OCI-LY7 (cell line): Measurements from ENCODE around the gene PPP4C. TPM values are rescaled to one million over a fixed set of nuclear protein-coding genes. Genes with fewer than 3 reads are reported as not detected.
A peak's percentile ranks its signal among the peaks of the same experiment; 100 is the strongest.

ENCODE experiments used
- BruUV-seq: library from RNA; stranded (reverse); fragments of 400-500 nt; replicated peaks from 2 replicates; lab custom pipeline; 2021; lab: Mats Ljungman, UMichigan
- CTCF ChIA-PET: fragments of 300-600 bp; sonication (Branson Sonifier 250); formaldehyde crosslinking; loops from one replicate; lab custom pipeline; 2022; ENCODE audit warnings: antibody characterized with exemption; ENCODE audit not compliant: unreplicated experiment; lab: Charles Lee
- POLR2A ChIA-PET: fragments of 300-600 bp; sonication (Branson Sonifier 250); formaldehyde crosslinking; loops from one replicate; lab custom pipeline; 2022; ENCODE audit warnings: antibody characterized with exemption; lab: Charles Lee
- DNase-seq: peaks from one replicate; pipeline ENCODE4 v3.0.0-alpha.2; 2015; ENCODE audit warnings: low spot score
- H2AFZ ChIP-seq: fragments of 200-600 bp; sonication (generic), shearing (Covaris generic); 2 replicates; pipeline ENCODE4 v1.6.1; 2014; ENCODE audit warnings: mild to moderate bottlenecking, antibody characterized with exemption, low read length, moderate library complexity
- H3K27ac ChIP-seq: fragments of 200-600 bp; sonication (generic); 2 replicates; pipeline ENCODE4 v1.5.1; 2014; ENCODE audit warnings: mixed run types, low read depth, mild to moderate bottlenecking, moderate library complexity, low read length, inconsistent platforms; ENCODE audit not compliant: poor library complexity, severe bottlenecking
- H3K36me3 ChIP-seq: fragments of 200-600 bp; sonication (generic); 2 replicates; pipeline ENCODE4 v1.6.1; 2014; ENCODE audit warnings: mild to moderate bottlenecking, antibody characterized with exemption, low read length, moderate library complexity, mixed read lengths; ENCODE audit not compliant: insufficient read depth
- H3K4me1 ChIP-seq: fragments of 200-600 bp; sonication (generic); 2 replicates; pipeline ENCODE4 v1.5.1; 2014; ENCODE audit warnings: mild to moderate bottlenecking, low read length; ENCODE audit not compliant: insufficient read depth, poor library complexity, severe bottlenecking
- H3K4me2 ChIP-seq: fragments of 200-600 bp; sonication (generic); 2 replicates; pipeline ENCODE4 v1.6.1; 2014; ENCODE audit warnings: mild to moderate bottlenecking, low read length
- H3K4me3 ChIP-seq: fragments of 200-600 bp; sonication (generic); 2 replicates; pipeline ENCODE4 v1.5.1; 2014; ENCODE audit warnings: mild to moderate bottlenecking, low read depth, low read length; ENCODE audit not compliant: poor library complexity, severe bottlenecking
- H3K79me2 ChIP-seq: fragments of 200-600 bp; sonication (generic); 2 replicates; pipeline ENCODE4 v1.6.1; 2016; ENCODE audit warnings: low read depth, mild to moderate bottlenecking, low read length, moderate library complexity, mixed read lengths; ENCODE audit not compliant: insufficient read depth
- H3K9me2 ChIP-seq: fragments of 200-600 bp; sonication (generic); 2 replicates; pipeline ENCODE4 v1.6.1; 2016; ENCODE audit warnings: mild to moderate bottlenecking, low read length, mixed read lengths; ENCODE audit not compliant: insufficient read depth
- H3K9me3 ChIP-seq: fragments of 200-600 bp; sonication (generic); 2 replicates; pipeline ENCODE4 v1.6.1; 2014; ENCODE audit warnings: mild to moderate bottlenecking, mixed run types, low read length, mixed read lengths
- H4K20me1 ChIP-seq: fragments of 200-600 bp; sonication (generic); 2 replicates; pipeline ENCODE4 v1.6.1; 2014; ENCODE audit warnings: mild to moderate bottlenecking, antibody characterized with exemption, low read length, moderate library complexity, mixed read lengths; ENCODE audit not compliant: insufficient read depth
- EZH2phosphoT487 ChIP-seq: fragments of 200-600 bp; sonication (generic); IDR thresholded peaks from 2 replicates; pipeline ENCODE4 v1.6.1; 2018; ENCODE audit warnings: low read depth, borderline replicate concordance, mild to moderate bottlenecking, mixed run types, antibody characterized with exemption, low read length, moderate library complexity, mixed read lengths
- intact Hi-C: fragments of 100-400 bp; cut with micrococcal nuclease; formaldehyde crosslinking; loops from one replicate; pipeline ENCODE4 v1.10.0; 2022; ENCODE audit not compliant: unreplicated experiment
- total RNA-seq, 2 experiments: library from RNA; depleted of rRNA in 1 of 2; stranded (reverse); fragments of >200 nt in 1 of 2; shearing (Covaris generic) in 1 of 2; gene quantifications; 2 replicates each; pipeline ENCODE4 v1.2.3, GENCODE V29; 2014 to 2022
- TF ChIP-seq, protein P1 (sequence below): fragments of 200-600 bp; sonication (generic); conservative IDR thresholded peaks from 2 replicates; pipeline ENCODE4 v1.5.1; 2014; ENCODE audit warnings: mild to moderate bottlenecking, antibody characterized with exemption, low read length, moderate library complexity, mixed read lengths

PPP4C gene
- total RNA-seq, 2 experiments from 2014 or later, result 124 to 144 TPM

- CTCF ChIA-PET, result interaction anchor here (0.8 to 1.2 kb wide), 2 partner anchors 8 to 29 kb away, joined by 4 read pairs; partner anchors contain the start of gene TBX6
- H3K9me3 ChIP-seq, result no peaks in the 10 kb centered on the region
- TF ChIP-seq EZH2phosphoT487, result no peak
- TF ChIP-seq, protein P1, sequence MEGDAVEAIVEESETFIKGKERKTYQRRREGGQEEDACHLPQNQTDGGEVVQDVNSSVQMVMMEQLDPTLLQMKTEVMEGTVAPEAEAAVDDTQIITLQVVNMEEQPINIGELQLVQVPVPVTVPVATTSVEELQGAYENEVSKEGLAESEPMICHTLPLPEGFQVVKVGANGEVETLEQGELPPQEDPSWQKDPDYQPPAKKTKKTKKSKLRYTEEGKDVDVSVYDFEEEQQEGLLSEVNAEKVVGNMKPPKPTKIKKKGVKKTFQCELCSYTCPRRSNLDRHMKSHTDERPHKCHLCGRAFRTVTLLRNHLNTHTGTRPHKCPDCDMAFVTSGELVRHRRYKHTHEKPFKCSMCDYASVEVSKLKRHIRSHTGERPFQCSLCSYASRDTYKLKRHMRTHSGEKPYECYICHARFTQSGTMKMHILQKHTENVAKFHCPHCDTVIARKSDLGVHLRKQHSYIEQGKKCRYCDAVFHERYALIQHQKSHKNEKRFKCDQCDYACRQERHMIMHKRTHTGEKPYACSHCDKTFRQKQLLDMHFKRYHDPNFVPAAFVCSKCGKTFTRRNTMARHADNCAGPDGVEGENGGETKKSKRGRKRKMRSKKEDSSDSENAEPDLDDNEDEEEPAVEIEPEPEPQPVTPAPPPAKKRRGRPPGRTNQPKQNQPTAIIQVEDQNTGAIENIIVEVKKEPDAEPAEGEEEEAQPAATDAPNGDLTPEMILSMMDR, result no peak
- H3K4me3 ChIP-seq, result peak overlapping the region; percentile 99
- H2AFZ ChIP-seq, result peak overlapping the region; percentile 47; the same call in 1 of the 2 replicates
- peaks cover 28% of the 10 kb centered on the region for H3K36me3 ChIP-seq
- no peak for DNase-seq
- H3K4me2 ChIP-seq, result peak overlapping the region; percentile 93
- H3K79me2 ChIP-seq, result peaks cover 35% of the 10 kb centered on the region
- H4K20me1 ChIP-seq, result peaks cover 14% of the 10 kb centered on the region
- no TSS peak for BruUV-seq
- POLR2A ChIA-PET, result interaction anchor here (0.7 to 2.3 kb wide), 5 partner anchors 8 to 303 kb away, joined by 3 to 10 read pairs (median 4); partner anchors contain the start of gene TBX6
- H3K4me1 ChIP-seq, result peaks cover 25% of the 10 kb centered on the region
- intact Hi-C loops, result loop anchor here (10.0 kb wide), 1 partner anchor 291 kb away; the partner anchor contains the start of gene CD2BP2
- H3K9me2 ChIP-seq, result no peaks in the 10 kb centered on the region
- peak overlapping the region; percentile 86 for H3K27ac ChIP-seq
These were observed 12.4 kb upstream of the PPP4C start for GRCh38 chr16:30063278-30063892.

DNA sequence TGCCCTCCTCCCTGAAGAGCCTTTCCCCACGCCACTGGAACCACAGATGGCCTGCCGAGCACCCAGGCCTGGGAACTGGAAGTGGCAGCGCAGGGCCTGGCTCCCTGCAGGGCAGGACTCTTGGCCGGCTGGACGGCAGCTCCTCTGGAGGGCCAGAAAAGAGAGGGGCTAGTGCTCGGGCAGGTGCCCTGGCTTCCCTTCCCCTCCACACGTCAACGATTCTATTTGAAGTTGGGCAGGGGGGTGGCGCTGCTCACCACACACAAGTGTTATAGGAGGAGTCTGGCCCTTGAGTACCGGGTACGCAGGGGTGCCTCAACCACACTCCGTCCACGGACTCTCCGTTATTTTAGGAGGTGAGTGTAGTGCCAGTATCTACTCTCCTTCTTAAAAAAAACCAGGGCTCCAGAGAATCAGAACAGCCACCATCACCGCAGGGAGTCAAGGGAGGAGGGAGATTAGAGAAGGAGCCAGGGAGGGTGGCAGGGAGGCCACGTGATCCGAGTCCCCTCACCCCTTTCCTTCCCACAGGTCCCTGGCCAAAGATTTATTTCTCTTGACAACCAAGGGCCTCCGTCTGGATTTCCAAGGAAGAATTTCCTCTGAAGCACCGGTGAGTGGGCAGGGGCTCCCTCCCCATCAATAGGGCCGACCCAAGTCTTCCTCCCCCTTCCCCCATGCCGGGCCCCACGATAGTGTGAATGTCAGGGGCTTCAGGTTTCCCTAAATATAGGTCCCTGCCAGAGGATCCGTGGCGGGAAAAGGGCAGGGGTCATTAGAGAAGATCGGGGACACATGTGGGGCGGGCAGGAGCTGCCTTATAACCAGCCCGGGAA is 11.7 kb upstream of the PPP4C start:
- no peaks in the 10 kb centered on the region for H3K9me2 ChIP-seq
- peaks cover 35% of the 10 kb centered on the region for H3K36me3 ChIP-seq
- DNase-seq, result peak; percentile 87
- H3K4me3 ChIP-seq, result peak overlapping the region; percentile 99
- peaks cover 42% of the 10 kb centered on the region for H3K79me2 ChIP-seq
- ChIA-PET CTCF (interaction anchor here (0.6 to 1.2 kb wide), 3 partner anchors 9 to 633 kb away, joined by 4 to 14 read pairs (median 4); partner anchors contain the start of gene TBX6), POLR2A (interaction anchor here (0.6 to 2.3 kb wide), 6 partner anchors 9 to 1079 kb away, joined by 3 to 10 read pairs (median 4); partner anchors contain the start of genes LAT and TBX6)
- H2AFZ ChIP-seq, result peak overlapping the region; percentile 47; the same call in 1 of the 2 replicates
- H3K9me3 ChIP-seq, result no peaks in the 10 kb centered on the region
- intact Hi-C loops, result loop anchor here (10.0 kb wide), 1 partner anchor 291 kb away; the partner anchor contains the start of gene CD2BP2
- no peak for TF ChIP-seq EZH2phosphoT487
- TF ChIP-seq, protein P1, result peak; percentile 78
- BruUV-seq, result TSS peak; percentile 36
- H3K4me2 ChIP-seq, result peak overlapping the region; percentile 93
- peaks cover 14% of the 10 kb centered on the region for H4K20me1 ChIP-seq
- H3K4me1 ChIP-seq, result peaks cover 32% of the 10 kb centered on the region
- peak overlapping the region; percentile 86 for H3K27ac ChIP-seq
